Retinal pigment epithelial cell (primary cell): ENCODE results near the gene UNC79.

Experiments used
- DNase-seq: peaks from one replicate; pipeline ENCODE4 v3.0.0-alpha.2; 2010; ENCODE audit warnings: low read depth
- H3K4me3 ChIP-seq: 2 replicates; pipeline ENCODE4 v1.5.1; 2011; ENCODE audit warnings: mild to moderate bottlenecking, low read length, control low read depth, moderate library complexity
- CTCF ChIP-seq: conservative IDR thresholded peaks from 2 replicates; pipeline ENCODE4 v1.5.1; 2011; ENCODE audit warnings: low read depth, low read length, control low read depth, inconsistent platforms

Gene UNC79

GRCh38 chr14:93619176-93619793 lies 188.5 kb downstream of the UNC79 start:
- DNase-seq: no peak
- peak; percentile 56 for TF ChIP-seq CTCF
- H3K4me3 ChIP-seq: no peak overlapping the region

GRCh38 chr14:93628048-93628447 lies 197.3 kb downstream of the UNC79 start:
- no peak for DNase-seq
- no peak for TF ChIP-seq CTCF
- H3K4me3 ChIP-seq: no peak overlapping the region

- no peak overlapping the region for H3K4me3 ChIP-seq
- DNase-seq: no peak
- no peak for TF ChIP-seq CTCF
Measured at GRCh38 chr14:93629643-93630042, 198.9 kb downstream of the UNC79 start.

GRCh38 chr14:93638790-93639189 lies 208.1 kb downstream of the UNC79 start:
- TF ChIP-seq CTCF: no peak
- H3K4me3 ChIP-seq: no peak overlapping the region
- DNase-seq: no peak

- H3K4me3 ChIP-seq: no peak overlapping the region
- no peak for DNase-seq
- no peak for TF ChIP-seq CTCF
Measured at GRCh38 chr14:93643127-93643526, 212.4 kb downstream of the UNC79 start.

GRCh38 chr14:93643676-93644075 lies 212.9 kb downstream of the UNC79 start:
- no peak overlapping the region for H3K4me3 ChIP-seq
- no peak for TF ChIP-seq CTCF
- DNase-seq: no peak

GRCh38 chr14:93645200-93645599 lies 214.5 kb downstream of the UNC79 start:
- TF ChIP-seq CTCF: no peak
- no peak for DNase-seq

More at GRCh38 chr14:93645200-93645599, 214.5 kb downstream of the UNC79 start:
- no peak overlapping the region for H3K4me3 ChIP-seq
